Upper lobe of left lung (tissue), 6 donors: ENCODE data around the gene MICALL1. TPM values are rescaled to one million over a fixed set of nuclear protein-coding genes. Genes with fewer than 3 reads are reported as not detected.

ENCODE experiments used
- ATAC-seq, 2 donors: fragments of 200-7000 bp; cut with Tn5 transposase; one replicate each; pipeline ENCODE4 v1.9.1; 2022; ENCODE audit warnings: mild to moderate bottlenecking in 2 of 2, moderate library complexity in 2 of 2; ENCODE audit not compliant: low FRiP score in 2 of 2
- DNase-seq, 2 donors: peaks; one replicate each; pipeline ENCODE4 v3.0.0-alpha.2; 2019 to 2020
- H3K27ac ChIP-seq, 4 donors: fragments of 200-600 bp; sonication (generic); one replicate each; pipeline ENCODE4 v1.5.1; 2016 to 2019
- H3K27me3 ChIP-seq, 4 donors: fragments of 200-600 bp; sonication (generic); one replicate each; pipeline ENCODE4 v1.5.1; 2017 to 2019
- H3K36me3 ChIP-seq, 4 donors: fragments of 200-600 bp; sonication (generic); one replicate each; pipeline ENCODE4 v1.5.1; 2016 to 2019
- H3K4me1 ChIP-seq, 4 donors: fragments of 200-600 bp; sonication (generic); one replicate each; pipeline ENCODE4 v1.5.1; 2018 to 2019
- H3K4me3 ChIP-seq, 4 donors: fragments of 200-600 bp; sonication (generic); one replicate each; pipeline ENCODE4 v1.5.1; 2017 to 2019; ENCODE audit warnings: mild to moderate bottlenecking in 2 of 4, moderate library complexity in 1 of 4
- H3K9me3 ChIP-seq, 4 donors: fragments of 200-600 bp; sonication (generic); one replicate each; pipeline ENCODE4 v1.5.1; 2018 to 2019
- CTCF ChIP-seq, 6 experiments: fragments of 450-650 bp in 4 of 6; fragments of 200-600 bp in 2 of 6; sonication (generic) in 2 of 6; IDR thresholded peaks; one replicate each; pipeline ENCODE4 v1.5.1; 2016 to 2019; ENCODE audit warnings: antibody characterized with exemption in 6 of 6
- EP300 ChIP-seq, 4 donors: sonication (generic); formaldehyde crosslinking; IDR thresholded peaks; one replicate each; pipeline ENCODE4 v1.5.1; 2017; ENCODE audit warnings: antibody characterized with exemption in 4 of 4, control low read depth in 2 of 4
- POLR2A ChIP-seq, 4 donors: fragments of 450-650 bp; IDR thresholded peaks; one replicate each; pipeline ENCODE4 v1.5.1; 2016 to 2017; ENCODE audit warnings: antibody characterized with exemption in 4 of 4, mild to moderate bottlenecking in 2 of 4
- POLR2AphosphoS5 ChIP-seq, 2 donors: sonication (generic); formaldehyde crosslinking; IDR thresholded peaks; one replicate each; pipeline ENCODE4 v1.5.1; 2017; ENCODE audit warnings: antibody characterized with exemption in 2 of 2
- WGBS, 2 donors: methylation state at CpG; one replicate each; pipeline ENCODE4 v1.1.5; 2017 to 2018; 5-methylcytosine and 5-hydroxymethylcytosine counted together
- total RNA-seq, 6 donors: library from RNA; depleted of rRNA in 4 of 6; stranded (reverse); fragments of >200 nt in 4 of 6; gene quantifications; one replicate each; pipeline versions ENCODE4 v1.1.0 to v1.2.1, GENCODE V29; 2016 to 2021
- donor health status: DM: no; HTN: no; CAD: no; lungs with moderate emphysema.
- donor health status: DM: no; HTN: yes; CAD: no; lungs with severe emphysema.

The MICALL1 gene
- total RNA-seq, 6 donors from 2014 or later, result 24.3 to 47.1 (median 37.3) TPM

DNA sequence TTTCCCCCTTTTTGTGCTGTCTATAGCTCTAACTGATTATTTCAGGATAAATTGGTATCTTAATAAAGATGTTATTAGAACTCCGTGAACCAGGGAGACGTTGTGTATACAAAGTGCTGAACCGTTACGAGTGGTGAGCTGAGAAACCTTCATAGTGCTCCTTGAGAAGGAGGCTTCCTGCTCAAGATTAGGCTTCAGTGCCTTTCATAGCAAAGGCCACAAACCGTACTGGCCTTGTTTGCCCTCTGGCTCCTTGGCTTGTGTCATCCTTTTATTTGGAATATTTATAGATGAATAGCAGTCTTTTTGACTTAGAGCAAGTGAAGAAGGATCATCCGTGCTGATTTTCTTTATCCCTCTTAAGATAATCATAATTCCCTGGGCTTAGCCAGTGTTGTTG lies 40.6 kb upstream of the MICALL1 start:
- 91 to 95% methylated on average over 6 of the region's 6 CpGs for WGBS, 2 donors
- H3K4me1 ChIP-seq, result peaks cover 0 to 15% (median 3%) of the 10 kb centered on the region in 4 donors
- no peak for DNase-seq

DNA sequence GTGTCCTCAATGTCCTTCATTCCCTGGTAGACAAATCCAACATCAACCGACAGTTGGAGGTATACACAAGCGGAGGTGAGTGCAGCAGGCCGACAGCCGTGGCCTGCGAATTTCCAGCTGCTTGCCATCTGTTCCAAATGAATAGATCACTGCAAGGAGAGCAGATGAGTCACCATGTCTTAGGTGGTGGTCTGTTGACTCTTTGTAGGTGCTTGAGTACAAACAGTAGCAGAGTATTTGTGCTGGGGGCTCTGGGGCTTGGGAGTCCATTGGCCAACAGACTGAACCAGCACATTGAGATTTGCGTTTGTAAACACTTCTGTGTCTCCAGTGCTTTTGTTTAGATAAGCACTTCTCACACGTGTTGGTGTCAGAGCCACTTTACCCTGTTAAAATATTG lies 35.8 kb upstream of the MICALL1 start:
- H3K36me3 ChIP-seq, result peaks cover 43 to 97% (median 82%) of the 10 kb centered on the region in 4 donors
- H3K4me3 ChIP-seq, result no peak overlapping the region
- TF ChIP-seq CTCF (IDR thresholded peaks at IDR 0.05), result no peak
- TF ChIP-seq POLR2A (IDR thresholded peaks at IDR 0.05), result no peak
- no peak for TF ChIP-seq EP300 (IDR thresholded peaks at IDR 0.05)
- no peak for TF ChIP-seq POLR2AphosphoS5 (IDR thresholded peaks at IDR 0.05)
- WGBS, 2 donors, result 80 to 84% methylated on average over 7 of the region's 7 CpGs
- no peak overlapping the region for H3K27ac ChIP-seq
- H3K9me3 ChIP-seq, result no peaks in the 10 kb centered on the region
- no peak for ATAC-seq
- no peaks in the 10 kb centered on the region for H3K27me3 ChIP-seq
- no peak for DNase-seq
- no peaks in the 10 kb centered on the region for H3K4me1 ChIP-seq

More for the DNA sequence above, 40.6 kb upstream of the MICALL1 start:
- peaks cover 26 to 96% (median 73%) of the 10 kb centered on the region in 4 donors for H3K36me3 ChIP-seq
- no peaks in the 10 kb centered on the region for H3K9me3 ChIP-seq
- no peak for ATAC-seq
- no peak overlapping the region for H3K4me3 ChIP-seq
- H3K27me3 ChIP-seq, result no peaks in the 10 kb centered on the region
- TF ChIP-seq POLR2AphosphoS5 (IDR thresholded peaks at IDR 0.05) (no peak), EP300 (IDR thresholded peaks at IDR 0.05) (no peak), POLR2A (IDR thresholded peaks at IDR 0.05) (no peak), CTCF (IDR thresholded peaks at IDR 0.05) (no peak)
- H3K27ac ChIP-seq, result no peak overlapping the region

DNA sequence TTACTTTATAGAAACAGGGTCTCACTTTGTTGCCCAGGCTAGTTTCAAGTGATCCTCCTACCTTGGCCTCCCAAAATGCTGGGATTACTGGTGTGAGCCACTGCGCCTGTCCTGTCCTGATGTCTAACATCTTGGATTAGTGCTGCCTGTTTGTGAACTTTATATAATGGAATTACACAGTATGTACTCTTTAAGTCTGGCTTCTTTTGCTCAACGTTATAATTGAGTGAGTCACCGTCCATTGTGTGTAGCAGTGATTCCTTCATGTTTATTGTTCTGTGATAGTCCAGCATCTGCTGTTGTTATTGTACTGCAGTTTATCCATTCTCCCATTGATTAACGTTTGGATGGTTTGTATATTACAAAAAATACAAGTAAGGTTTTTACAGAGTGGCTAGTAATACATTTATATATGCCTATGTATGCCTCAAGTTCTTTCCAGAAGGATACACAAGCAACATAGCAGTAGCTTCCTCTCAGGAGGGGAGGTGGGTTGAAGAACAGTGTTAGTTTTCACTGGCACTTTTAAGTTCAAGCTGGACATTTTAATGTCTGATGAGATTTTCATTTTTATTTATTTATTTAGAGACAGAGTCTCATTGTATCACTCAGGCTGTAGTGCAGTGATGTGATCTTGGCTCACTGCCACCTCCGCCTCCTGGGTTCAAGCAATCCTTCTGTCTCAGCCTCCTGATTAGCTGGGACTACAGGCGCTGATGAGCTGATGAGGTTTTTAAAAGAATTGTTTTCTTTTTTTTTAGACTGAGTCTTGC lies 25.2 kb upstream of the MICALL1 start:
- no peaks in the 10 kb centered on the region for H3K27me3 ChIP-seq
- DNase-seq, result no peak
- H3K27ac ChIP-seq, result no peak overlapping the region
- ATAC-seq, result no peak
- no peaks in the 10 kb centered on the region for H3K9me3 ChIP-seq
- peaks cover 28 to 86% (median 74%) of the 10 kb centered on the region in 4 donors for H3K36me3 ChIP-seq
- H3K4me3 ChIP-seq, result no peak overlapping the region
- TF ChIP-seq EP300 (IDR thresholded peaks at IDR 0.05) (no peak), CTCF (IDR thresholded peaks at IDR 0.05) (no peak), POLR2AphosphoS5 (IDR thresholded peaks at IDR 0.05) (no peak), POLR2A (IDR thresholded peaks at IDR 0.05) (no peak)
- WGBS, 2 donors, result 83% methylated on average over 6 of the region's 6 CpGs
- H3K4me1 ChIP-seq, result no peaks in the 10 kb centered on the region

GRCh38 chr22:37884420-37884819 lies 21.7 kb upstream of the MICALL1 start:
- Histone ChIP-seq H3K27ac (no peak overlapping the region), H3K36me3 (peaks cover 24 to 85% (median 64%) of the 10 kb centered on the region in 4 donors), H3K4me1 (peaks cover 8 to 14% (median 10%) of the 10 kb centered on the region in 4 donors), H3K4me3 (no peak overlapping the region), H3K9me3 (no peaks in the 10 kb centered on the region), H3K27me3 (no peaks in the 10 kb centered on the region)
- WGBS, 2 donors, result 73 to 79% methylated on average over 6 of the region's 6 CpGs
- TF ChIP-seq CTCF (IDR thresholded peaks at IDR 0.05) (no peak), POLR2A (IDR thresholded peaks at IDR 0.05) (no peak), POLR2AphosphoS5 (IDR thresholded peaks at IDR 0.05) (no peak), EP300 (IDR thresholded peaks at IDR 0.05) (no peak)
- no peak for DNase-seq
- no peak for ATAC-seq
